Hepatocyte (in vitro differentiated cells): ENCODE measurements around the gene RNF222. TPM values are rescaled to one million over a fixed set of nuclear protein-coding genes. Genes with fewer than 3 reads are reported as not detected.

ENCODE experiments used
- DNase-seq: peaks from one replicate; pipeline ENCODE4 v3.0.0-alpha.2; 2016; ENCODE audit warnings: low spot score
- H2AFZ ChIP-seq: fragments of 200-600 bp; sonication (generic); 2 replicates; pipeline ENCODE4 v1.6.0; 2016; ENCODE audit warnings: antibody characterized with exemption, mild to moderate bottlenecking
- H3K27ac ChIP-seq: fragments of 200-600 bp; sonication (generic); 2 replicates; pipeline ENCODE4 v1.5.1; 2016; ENCODE audit warnings: mild to moderate bottlenecking
- H3K27me3 ChIP-seq: fragments of 200-600 bp; sonication (generic); 2 replicates; pipeline ENCODE4 v1.6.1; 2016
- H3K36me3 ChIP-seq: fragments of 200-600 bp; sonication (generic); replicated peaks from 2 replicates; pipeline ENCODE4 v1.5.1; 2016; ENCODE audit warnings: low read depth; ENCODE audit not compliant: insufficient read depth
- H3K4me1 ChIP-seq: fragments of 200-600 bp; sonication (generic); 2 replicates; pipeline ENCODE4 v1.5.1; 2016; ENCODE audit warnings: mild to moderate bottlenecking, moderate library complexity; ENCODE audit not compliant: insufficient read depth
- H3K4me2 ChIP-seq: fragments of 200-600 bp; sonication (generic); 2 replicates; pipeline ENCODE4 v1.6.0; 2016
- H3K4me3 ChIP-seq: fragments of 200-600 bp; sonication (generic); 2 replicates; pipeline ENCODE4 v1.5.1; 2016; ENCODE audit warnings: mild to moderate bottlenecking
- H3K79me2 ChIP-seq: fragments of 200-600 bp; sonication (generic); 2 replicates; pipeline ENCODE4 v1.6.0; 2017; ENCODE audit warnings: mild to moderate bottlenecking
- H3K9me2 ChIP-seq: fragments of 200-600 bp; sonication (generic); replicated peaks from 2 replicates; pipeline ENCODE4 v1.6.0; 2017; ENCODE audit warnings: mild to moderate bottlenecking; ENCODE audit not compliant: insufficient read depth
- H3K9me3 ChIP-seq: fragments of 200-600 bp; sonication (generic); 2 replicates; pipeline ENCODE4 v1.5.1; 2016; ENCODE audit warnings: low read depth, mild to moderate bottlenecking
- H4K20me1 ChIP-seq: fragments of 200-600 bp; sonication (generic); 2 replicates; pipeline ENCODE4 v1.6.0; 2016; ENCODE audit warnings: mild to moderate bottlenecking; ENCODE audit not compliant: insufficient read depth, poor library complexity, severe bottlenecking
- CTCF ChIP-seq: fragments of 200-600 bp; sonication (generic); IDR thresholded peaks from 2 replicates; pipeline ENCODE4 v1.5.1; 2016; ENCODE audit warnings: antibody characterized with exemption, mild to moderate bottlenecking; ENCODE audit not compliant: poor library complexity
- EZH2 ChIP-seq: fragments of 200-600 bp; sonication (generic); IDR thresholded peaks from 2 replicates; pipeline ENCODE4 v1.6.1; 2016; ENCODE audit warnings: antibody characterized with exemption, mild to moderate bottlenecking, borderline replicate concordance
- EZH2phosphoT487 ChIP-seq: fragments of 200-600 bp; sonication (generic); IDR thresholded peaks from one replicate; pipeline ENCODE4 v1.6.1; 2018; ENCODE audit warnings: antibody characterized with exemption, mild to moderate bottlenecking, low read depth, moderate library complexity; ENCODE audit not compliant: unreplicated experiment, severe bottlenecking
- WGBS: methylation state at CpG from one replicate; pipeline ENCODE4 v1.1.6; 2016; ENCODE audit warnings: low lambda C conversion rate; ENCODE audit errors: missing lambda C conversion rate; 5-methylcytosine and 5-hydroxymethylcytosine counted together
- polyA plus RNA-seq: library from polyadenylated mRNA; unstranded; fragments of >200 nt; fragmentation: Nextera tagmentation; extraction: Ambion mirVana; gene quantifications from 2 replicates; pipeline ENCODE4 v1.2.1, GENCODE V29; 2016
- total RNA-seq: library from RNA; depleted of rRNA; stranded (reverse); fragments of >200 nt; gene quantifications from 2 replicates; pipeline ENCODE4 v1.2.3, GENCODE V29; 2014

RNF222 gene
- total and polyA plus RNA-seq, 2 experiments from 2014 or later = not detected

DNA sequence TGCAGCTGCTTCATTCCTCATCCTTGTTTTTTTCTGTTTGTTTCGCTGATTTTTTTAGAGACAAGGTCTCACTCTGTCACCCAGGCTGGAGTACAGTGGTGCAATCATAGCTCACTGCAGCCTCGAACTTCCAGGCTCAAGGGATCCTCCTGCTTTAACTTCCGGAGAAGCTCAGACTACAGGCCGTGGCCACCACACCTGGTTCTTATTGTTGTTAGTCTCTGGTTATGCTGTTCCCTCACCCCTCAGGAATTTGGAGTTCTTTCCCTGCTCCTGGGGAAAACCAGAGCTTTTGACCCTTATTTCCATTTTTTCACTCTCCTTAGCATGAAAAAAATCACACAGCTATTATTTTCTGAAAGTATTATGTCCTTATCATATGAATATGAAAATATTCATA is 56.2 kb downstream of the RNF222 start:
- WGBS = 49% methylated on average over 4 of the region's 4 CpGs
- H3K79me2 ChIP-seq = no peaks in the 10 kb centered on the region
- H3K4me3 ChIP-seq = no peak overlapping the region
- H3K4me1 ChIP-seq = no peaks in the 10 kb centered on the region
- H4K20me1 ChIP-seq = no peaks in the 10 kb centered on the region
- no peak overlapping the region for H3K4me2 ChIP-seq
- no peak overlapping the region for H3K27ac ChIP-seq
- H2AFZ ChIP-seq = no peak overlapping the region
- DNase-seq = no peak
- H3K9me3 ChIP-seq = no peaks in the 10 kb centered on the region
- H3K9me2 ChIP-seq = no peaks in the 10 kb centered on the region
- H3K27me3 ChIP-seq = no peaks in the 10 kb centered on the region
- H3K36me3 ChIP-seq = no peaks in the 10 kb centered on the region
- no peak for TF ChIP-seq CTCF
- TF ChIP-seq EZH2 = no peak
- no peak for TF ChIP-seq EZH2phosphoT487

Other genes with a start within 250 kb of the RNF222 start
- gene PER1, start 245.4 kb downstream of the RNF222 start, total RNA-seq = 35.3 and 36.5 TPM in 2 replicates
- 107 and 143 TPM in 2 replicates for gene PER1, start 245.4 kb downstream of the RNF222 start, polyA plus RNA-seq
- gene VAMP2, start 234.9 kb downstream of the RNF222 start, total RNA-seq = 8.2 and 8.5 TPM in 2 replicates
- 44.6 and 85.7 TPM in 2 replicates for gene VAMP2, start 234.9 kb downstream of the RNF222 start, polyA plus RNA-seq
- 21.1 and 25.3 TPM in 2 replicates for gene TMEM107, start 221.4 kb downstream of the RNF222 start, total RNA-seq
- 12.8 and 13.6 TPM in 2 replicates for gene TMEM107, start 221.4 kb downstream of the RNF222 start, polyA plus RNA-seq
- 9.4 and 10.7 TPM in 2 replicates for gene BORCS6, start 207.6 kb downstream of the RNF222 start, total RNA-seq
- gene BORCS6, start 207.6 kb downstream of the RNF222 start, polyA plus RNA-seq = 7.7 and 10.2 TPM in 2 replicates
- gene AURKB, start 187.3 kb downstream of the RNF222 start, total RNA-seq = 9.3 and 9.9 TPM in 2 replicates
- 25.3 and 27.5 TPM in 2 replicates for gene AURKB, start 187.3 kb downstream of the RNF222 start, polyA plus RNA-seq
- gene CTC1, start 149.8 kb downstream of the RNF222 start, total RNA-seq = 6.3 and 11.4 TPM in 2 replicates
- gene CTC1, start 149.8 kb downstream of the RNF222 start, polyA plus RNA-seq = 17.2 and 19.4 TPM in 2 replicates
- 10.5 and 18.8 TPM in 2 replicates for gene PFAS, start 148.5 kb downstream of the RNF222 start, total RNA-seq
- gene PFAS, start 148.5 kb downstream of the RNF222 start, polyA plus RNA-seq = 13.6 and 16.1 TPM in 2 replicates
- gene RANGRF, start 109.2 kb downstream of the RNF222 start, total RNA-seq = 7.9 and 17.6 TPM in 2 replicates
- 41.9 and 42.5 TPM in 2 replicates for gene RANGRF, start 109.2 kb downstream of the RNF222 start, polyA plus RNA-seq
- 0.52 and 1.6 TPM in 2 replicates for gene SLC25A35, start 102.4 kb downstream of the RNF222 start, total RNA-seq
- 1.9 and 3.0 TPM in 2 replicates for gene SLC25A35, start 102.4 kb downstream of the RNF222 start, polyA plus RNA-seq
- gene ARHGEF15, start 87.6 kb downstream of the RNF222 start, total RNA-seq = 0.03 and 0.12 TPM in 2 replicates
- 0.32 TPM in 1 of 2 replicates, not detected in the other for gene ARHGEF15, start 87.6 kb downstream of the RNF222 start, polyA plus RNA-seq
- not detected in 2 replicates for gene ODF4, start 58.0 kb downstream of the RNF222 start, total RNA-seq
- not detected in 2 replicates for gene ODF4, start 58.0 kb downstream of the RNF222 start, polyA plus RNA-seq
- 3,628 and 3,816 TPM in 2 replicates for gene RPL26, start 14.6 kb downstream of the RNF222 start, total RNA-seq
- gene RPL26, start 14.6 kb downstream of the RNF222 start, polyA plus RNA-seq = 403 and 411 TPM in 2 replicates
- gene NDEL1, start 38.1 kb upstream of the RNF222 start, total RNA-seq = 60.7 and 66.3 TPM in 2 replicates
- gene NDEL1, start 38.1 kb upstream of the RNF222 start, polyA plus RNA-seq = 46.1 and 51.1 TPM in 2 replicates
- 72.0 and 75.6 TPM in 2 replicates for gene MYH10, start 232.9 kb upstream of the RNF222 start, total RNA-seq
- gene MYH10, start 232.9 kb upstream of the RNF222 start, polyA plus RNA-seq = 87.8 and 104 TPM in 2 replicates